HCT116 (cell line): ENCODE measurements around the gene KCTD2. TPM values are rescaled to one million over a fixed set of nuclear protein-coding genes. Genes with fewer than 3 reads are reported as not detected.

Source experiments
- ATAC-seq: fragments of 200-7000 bp; cut with Tn5 transposase; 2 replicates; pipeline ENCODE4 v1.9.1; 2020; ENCODE audit warnings: mild to moderate bottlenecking, moderate library complexity
- BruUV-seq: library from RNA; stranded (reverse); fragments of 400-500 nt; replicated peaks from 2 replicates; lab custom pipeline; 2021; lab: Mats Ljungman, UMichigan
- CTCF ChIA-PET: fragments of 300-600 bp; sonication (Branson Sonifier 250); formaldehyde crosslinking; loops from one replicate; lab custom pipeline; 2021; ENCODE audit warnings: antibody characterized with exemption; lab: Charles Lee
- POLR2A ChIA-PET: fragments of 300-600, 350-600 bp; sonication (Branson Sonifier 250); formaldehyde crosslinking; loops from one replicate; lab custom pipeline; 2021; ENCODE audit warnings: antibody characterized with exemption; lab: Charles Lee
- RAD21 ChIA-PET, 2 experiments: fragments of 300-600 bp; sonication (Branson Sonifier 250); formaldehyde crosslinking; loops; one replicate each; lab custom pipeline; 2023; ENCODE audit warnings: low total read pairs in 2 of 2; ENCODE audit not compliant: uncharacterized antibody in 2 of 2, unreplicated experiment in 2 of 2, low non-redundant PET in 1 of 2; lab: Charles Lee
- DNase-seq: peaks from one replicate; pipeline ENCODE4 v3.0.0-alpha.2; 2010; ENCODE audit warnings: low read depth, low spot score
- H2AFZ ChIP-seq: fragments of 200-600 bp; shearing (Covaris generic), sonication (generic); 2 replicates; pipeline ENCODE4 v1.6.1; 2017; ENCODE audit warnings: low read depth, mixed run types, mixed read lengths, antibody characterized with exemption, low read length; ENCODE audit not compliant: poor library complexity, severe bottlenecking
- H3K27ac ChIP-seq: 2 replicates; pipeline ENCODE4 v1.5.1; 2012; ENCODE audit warnings: low read depth, low read length
- H3K27me3 ChIP-seq: fragments of 200-600 bp; sonication (generic); 2 replicates; pipeline ENCODE4 v1.6.1; 2016; ENCODE audit warnings: mixed run types, low read length, mixed read lengths; ENCODE audit not compliant: insufficient read depth
- H3K36me3 ChIP-seq, 2 experiments: fragments of 200-500 bp in 1 of 2; fragments of 200-600 bp in 1 of 2; sonication (Bioruptor generic) in 1 of 2; sonication (generic) in 1 of 2; 2 replicates each; pipeline versions ENCODE4 v1.5.1 to v1.6.1; 2014 to 2016; ENCODE audit warnings: low read length in 2 of 2, inconsistent platforms in 1 of 2, mixed read lengths in 1 of 2, mixed run types in 1 of 2; ENCODE audit not compliant: insufficient read depth in 2 of 2, control insufficient read depth in 1 of 2
- H3K4me1 ChIP-seq, 2 experiments: fragments of 200-600 bp in 1 of 2; sonication (generic) in 1 of 2; 2 replicates each; pipeline versions ENCODE4 v1.5.1 to v1.6.1; 2012 to 2017; ENCODE audit warnings: low read length in 2 of 2, inconsistent platforms in 1 of 2, mild to moderate bottlenecking in 1 of 2, mixed read lengths in 1 of 2, mixed run types in 1 of 2, moderate library complexity in 1 of 2; ENCODE audit not compliant: insufficient read depth in 2 of 2, control insufficient read depth in 1 of 2
- H3K4me2 ChIP-seq: fragments of 200-600 bp; sonication (generic); 2 replicates; pipeline ENCODE4 v1.6.1; 2017; ENCODE audit warnings: mixed run types, low read length, mixed read lengths
- H3K4me3 ChIP-seq, 2 experiments: fragments of 200-600 bp in 1 of 2; sonication (generic) in 1 of 2; replicated peaks in 1 of 2; 2 replicates each; pipeline ENCODE4 v1.5.1; 2011 to 2016; ENCODE audit warnings: low read length in 2 of 2, control low read depth in 1 of 2, low read depth in 1 of 2, mild to moderate bottlenecking in 1 of 2, mixed read lengths in 1 of 2, mixed run types in 1 of 2
- H3K79me2 ChIP-seq: fragments of 200-600 bp; sonication (generic); 2 replicates; pipeline ENCODE4 v1.6.1; 2017; ENCODE audit warnings: mild to moderate bottlenecking, mixed run types, low read length, moderate library complexity, mixed read lengths; ENCODE audit not compliant: insufficient read depth
- H3K9ac ChIP-seq: fragments of 200-600 bp; sonication (generic); 2 replicates; pipeline ENCODE4 v1.6.1; 2016; ENCODE audit warnings: low read length, mixed read lengths
- H3K9me2 ChIP-seq: fragments of 200-600 bp; sonication (generic), shearing (Covaris generic); 2 replicates; pipeline ENCODE4 v1.6.1; 2017; ENCODE audit warnings: mixed run types, mild to moderate bottlenecking, moderate library complexity; ENCODE audit not compliant: insufficient read depth
- H3K9me3 ChIP-seq, 2 experiments: fragments of 200-500 bp in 1 of 2; fragments of 200-600 bp in 1 of 2; sonication (Bioruptor generic) in 1 of 2; sonication (generic) in 1 of 2; 2 replicates each; pipeline ENCODE4 v1.6.1; 2014 to 2017; ENCODE audit warnings: low read length in 2 of 2, mixed read lengths in 2 of 2, inconsistent platforms in 1 of 2, low read depth in 1 of 2, mild to moderate bottlenecking in 1 of 2, mixed run types in 1 of 2, moderate library complexity in 1 of 2; ENCODE audit not compliant: control insufficient read depth in 1 of 2, insufficient read depth in 1 of 2
- H4K20me1 ChIP-seq: fragments of 200-600 bp; sonication (generic), shearing (Covaris generic); 2 replicates; pipeline ENCODE4 v1.6.1; 2017; ENCODE audit warnings: mixed run types, mild to moderate bottlenecking, moderate library complexity; ENCODE audit not compliant: insufficient read depth
- ATF3 ChIP-seq: IDR thresholded peaks from 2 replicates; pipeline ENCODE4 v1.6.1; 2012
- CBX3 ChIP-seq: IDR thresholded peaks from 2 replicates; pipeline ENCODE4 v1.6.1; 2012; ENCODE audit warnings: low read depth
- CEBPB ChIP-seq: IDR thresholded peaks from 2 replicates; pipeline ENCODE4 v1.6.1; 2012; ENCODE audit warnings: low read depth
- EGR1 ChIP-seq: IDR thresholded peaks from 2 replicates; pipeline ENCODE4 v1.6.1; 2012; ENCODE audit warnings: low read depth
- ELF1 ChIP-seq: IDR thresholded peaks from 2 replicates; pipeline ENCODE4 v1.6.1; 2012; ENCODE audit warnings: low read depth, borderline replicate concordance
- EZH2 ChIP-seq: fragments of 200-600 bp; sonication (generic); IDR thresholded peaks from 2 replicates; pipeline ENCODE4 v1.6.1; 2017; ENCODE audit warnings: antibody characterized with exemption, mixed run types
- EZH2phosphoT487 ChIP-seq: fragments of 200-600 bp; IDR thresholded peaks from 2 replicates; pipeline ENCODE4 v1.6.1; 2018; ENCODE audit warnings: antibody characterized with exemption, borderline replicate concordance
- JUND ChIP-seq: IDR thresholded peaks from 2 replicates; pipeline ENCODE4 v1.6.1; 2012
- MAX ChIP-seq: IDR thresholded peaks from 2 replicates; pipeline ENCODE4 v1.6.1; 2012
- POLR2A ChIP-seq: IDR thresholded peaks from 2 replicates; pipeline ENCODE4 v1.7.0; 2011; ENCODE audit warnings: borderline replicate concordance; ENCODE audit not compliant: insufficient read depth, insufficient read length; ENCODE audit errors: extremely low read depth
- POLR2AphosphoS5 ChIP-seq: IDR thresholded peaks from 2 replicates; pipeline ENCODE4 v1.6.1; 2011; ENCODE audit warnings: mild to moderate bottlenecking, low read depth, low read length, moderate library complexity
- RAD21 ChIP-seq: IDR thresholded peaks from 2 replicates; pipeline ENCODE4 v1.6.1; 2012; ENCODE audit warnings: low read depth, mild to moderate bottlenecking
- SIN3A ChIP-seq: IDR thresholded peaks from 2 replicates; pipeline ENCODE4 v1.6.1; 2012; ENCODE audit warnings: low read depth
- SRF ChIP-seq: IDR thresholded peaks from 2 replicates; pipeline ENCODE4 v1.6.1; 2012; ENCODE audit warnings: low read depth
- TCF7L2 ChIP-seq: IDR thresholded peaks from 2 replicates; pipeline ENCODE4 v1.7.0; 2011; ENCODE audit warnings: borderline replicate concordance, inconsistent platforms; ENCODE audit not compliant: insufficient read depth, insufficient read length; ENCODE audit errors: extremely low read depth
- YY1 ChIP-seq: IDR thresholded peaks from 2 replicates; pipeline ENCODE4 v1.6.1; 2011; ENCODE audit warnings: low read length, low read depth, moderate library complexity, mild to moderate bottlenecking; ENCODE audit not compliant: insufficient replicate concordance; ENCODE audit errors: extremely low read depth
- ZBTB33 ChIP-seq: IDR thresholded peaks from 2 replicates; pipeline ENCODE4 v1.6.1; 2011; ENCODE audit warnings: mild to moderate bottlenecking, low read length, moderate library complexity; ENCODE audit not compliant: insufficient replicate concordance; ENCODE audit errors: extremely low read depth
- ZFX ChIP-seq: fragments of 450-650 bp; IDR thresholded peaks from 2 replicates; pipeline ENCODE4 v1.6.1; 2017
- intact Hi-C: fragments of 100-400 bp; cut with micrococcal nuclease; formaldehyde crosslinking; loops from 2 replicates; pipeline ENCODE4 v1.10.0; 2022
- total RNA-seq: library from RNA; stranded (reverse); gene quantifications from one replicate; pipeline ENCODE4 v1.2.1, GENCODE V29; 2021; ENCODE audit not compliant: unreplicated experiment

Gene KCTD2
- total RNA-seq, 1 experiment from 2014 or later: 23.3 TPM

DNA sequence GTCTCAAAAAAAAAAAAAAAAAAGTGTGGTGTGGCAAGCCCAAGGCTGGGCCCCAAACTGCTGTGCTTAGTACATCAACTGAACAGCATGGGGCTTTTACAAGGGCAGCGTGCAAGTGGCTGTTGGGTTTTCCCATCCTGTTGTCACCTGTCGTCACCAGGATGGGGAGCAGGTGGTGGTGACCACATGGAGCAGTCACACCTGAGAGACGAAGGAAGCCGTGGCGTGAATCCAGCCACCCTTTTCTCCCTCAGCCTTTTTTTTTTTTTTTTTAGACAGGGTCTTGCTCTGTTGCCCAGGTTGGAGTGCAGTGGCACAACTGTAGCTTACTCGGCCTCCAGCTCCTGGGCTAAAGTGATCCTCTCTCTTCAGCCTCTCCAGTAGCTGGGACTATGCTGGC, 38.7 kb upstream of the KCTD2 start:
- H3K4me2 ChIP-seq: no peak overlapping the region
- CTCF ChIA-PET: interaction anchor here (1.4 to 4.0 kb wide), 2 partner anchors 47 kb away, joined by 8 to 32 read pairs; no protein-coding TSS in a partner anchor
- no TSS peak for BruUV-seq

DNA sequence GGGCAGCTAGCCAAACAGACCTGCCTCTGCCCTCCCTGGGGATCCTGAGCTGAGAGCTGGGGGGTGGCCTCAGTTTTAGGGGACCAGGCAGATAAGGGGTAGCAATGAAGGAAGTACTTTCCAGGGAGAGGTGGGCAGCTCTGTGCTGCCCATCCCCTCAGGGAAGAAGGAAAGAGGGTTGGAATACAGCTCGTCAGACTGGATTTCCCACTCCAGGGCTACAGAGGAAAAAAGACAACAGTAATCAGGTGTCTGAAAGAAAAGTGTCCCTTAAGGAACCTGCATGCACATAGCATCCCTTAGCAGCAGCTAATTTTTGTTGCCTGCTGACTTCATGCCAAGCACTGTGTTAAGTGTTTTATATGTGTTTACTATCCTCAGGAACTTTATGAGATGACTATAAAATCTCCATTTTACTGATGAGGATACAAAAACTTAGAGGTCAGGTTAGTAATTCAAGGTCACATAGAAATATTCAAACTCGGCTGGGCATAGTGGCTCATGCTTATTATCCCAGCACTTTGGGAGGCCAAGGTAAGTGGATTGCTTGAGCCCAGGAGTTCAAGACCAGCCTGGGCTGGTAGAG, 37.8 kb upstream of the KCTD2 start:
- ChIA-PET POLR2A (interaction anchor here (2.7 kb wide), 1 partner anchor 21 kb away, joined by 9 read pairs; the partner anchor contains the start of gene CDR2L), RAD21 (no interaction called here), CTCF (interaction anchor here (1.4 kb wide), 1 partner anchor 47 kb away, joined by 8 read pairs; no protein-coding TSS in a partner anchor)
- Histone ChIP-seq H3K4me3 (no peak overlapping the region), H3K4me2 (no peak overlapping the region), H3K36me3 (peaks cover 0 to under 1% of the 10 kb centered on the region in 2 experiments; a peak in 1 of 4 replicates), H3K9me3 (no peaks in the 10 kb centered on the region), H3K27ac (no peak overlapping the region), H3K9me2 (no peaks in the 10 kb centered on the region), H4K20me1 (no peaks in the 10 kb centered on the region), H3K27me3 (no peaks in the 10 kb centered on the region), H2AFZ (no peak overlapping the region), H3K4me1 (peaks cover 11 to 19% of the 10 kb centered on the region in 2 experiments), H3K9ac (no peak overlapping the region), H3K79me2 (peaks cover 16% of the 10 kb centered on the region)
- no peak for ATAC-seq
- intact Hi-C loops: no loop called here
- DNase-seq: no peak
- no TSS peak for BruUV-seq
- TF ChIP-seq POLR2AphosphoS5 (no peak), TCF7L2 (no peak), CEBPB (no peak), ZBTB33 (no peak), MAX (no peak), JUND (no peak), EGR1 (no peak), YY1 (no peak), SIN3A (no peak), CBX3 (no peak), ELF1 (no peak), EZH2 (no peak), ATF3 (no peak), ZFX (no peak), SRF (no peak), RAD21 (no peak), EZH2phosphoT487 (no peak), POLR2A (no peak)

More for the DNA sequence above, 38.7 kb upstream of the KCTD2 start:
- H3K9ac ChIP-seq: no peak overlapping the region
- TF ChIP-seq MAX: no peak
- TF ChIP-seq, all 23 proteins: peak for 0
- H4K20me1 ChIP-seq: no peaks in the 10 kb centered on the region
- peaks cover 0 to 2% of the 10 kb centered on the region in 2 experiments; a peak in 1 of 4 replicates for H3K36me3 ChIP-seq
- no peaks in the 10 kb centered on the region for H3K27me3 ChIP-seq
- no peak overlapping the region for H3K27ac ChIP-seq
- no peak for DNase-seq
- H3K4me3 ChIP-seq: no peak overlapping the region
- ChIA-PET RAD21 (interaction anchor here in 1 of 2 experiments (0.7 kb wide), 1 partner anchor 46 kb away, joined by 3 read pairs; no protein-coding TSS in a partner anchor), POLR2A (no interaction called here)
- peaks cover 8% of the 10 kb centered on the region for H3K79me2 ChIP-seq
- H3K9me2 ChIP-seq: no peaks in the 10 kb centered on the region
- peaks cover 4 to 13% of the 10 kb centered on the region in 2 experiments; a peak in 3 of 4 replicates for H3K4me1 ChIP-seq
- no peaks in the 10 kb centered on the region for H3K9me3 ChIP-seq
- intact Hi-C loops: no loop called here
- H2AFZ ChIP-seq: no peak overlapping the region
- no peak for ATAC-seq
